HG02884 (cell line): ENCODE measurements around the gene CD2AP.
"Not testable (repeated sequence)": the region's sequence is repeated elsewhere in the genome, so short reads cannot be mapped to it uniquely, and the experiment has no call there.

Experiments used
- ATAC-seq: cut with Tn5 transposase; IDR thresholded peaks from one replicate; pipeline ENCODE4 v1.9.1; 2021; ENCODE audit warnings: mild to moderate bottlenecking, moderate library complexity; ENCODE audit not compliant: unreplicated experiment

CD2AP gene

DNA sequence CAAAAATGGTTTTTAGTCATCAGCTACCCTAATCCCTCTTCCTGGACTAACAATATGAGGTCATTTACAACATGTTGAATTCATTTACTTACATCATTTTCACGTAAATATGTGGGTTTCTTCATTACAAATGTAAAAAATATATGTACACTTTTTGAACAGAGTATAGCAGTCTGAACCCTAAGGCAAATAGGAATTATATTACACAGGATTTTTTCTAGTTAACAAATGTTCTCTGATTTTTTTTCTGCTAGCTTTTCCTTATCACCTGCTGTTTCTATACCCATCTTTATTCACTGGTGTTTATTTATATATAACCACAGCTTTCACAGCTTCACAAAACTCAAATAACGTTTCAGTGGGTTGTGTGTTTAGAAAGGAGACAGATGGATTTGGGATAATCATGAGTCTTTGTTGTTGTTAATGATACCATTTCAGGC is 21.0 kb upstream of the CD2AP start:
- no peak for ATAC-seq

DNA sequence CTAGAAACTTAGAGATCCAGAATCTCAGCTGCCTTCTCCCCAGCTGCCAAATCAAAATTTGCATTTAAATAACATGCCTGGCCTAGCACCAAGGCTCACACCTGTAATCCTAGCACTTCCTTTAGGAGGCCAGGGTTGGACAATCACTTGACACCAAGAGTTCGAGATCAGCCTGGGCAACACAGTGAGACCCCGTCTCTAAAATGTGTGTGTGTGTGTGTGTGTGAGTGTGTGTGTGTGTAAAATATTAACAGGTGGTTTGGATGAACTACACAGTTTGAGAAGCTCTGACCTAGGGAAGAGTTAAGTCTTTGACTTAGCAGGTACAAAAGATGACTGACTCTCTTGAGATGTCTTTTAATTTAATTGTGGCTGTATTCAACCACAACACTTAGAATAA is 20.2 kb upstream of the CD2AP start:
- no peak for ATAC-seq

- no peak for ATAC-seq
These were observed 13.5 kb upstream of the CD2AP start for GRCh38 chr6:47464052-47464451.

DNA sequence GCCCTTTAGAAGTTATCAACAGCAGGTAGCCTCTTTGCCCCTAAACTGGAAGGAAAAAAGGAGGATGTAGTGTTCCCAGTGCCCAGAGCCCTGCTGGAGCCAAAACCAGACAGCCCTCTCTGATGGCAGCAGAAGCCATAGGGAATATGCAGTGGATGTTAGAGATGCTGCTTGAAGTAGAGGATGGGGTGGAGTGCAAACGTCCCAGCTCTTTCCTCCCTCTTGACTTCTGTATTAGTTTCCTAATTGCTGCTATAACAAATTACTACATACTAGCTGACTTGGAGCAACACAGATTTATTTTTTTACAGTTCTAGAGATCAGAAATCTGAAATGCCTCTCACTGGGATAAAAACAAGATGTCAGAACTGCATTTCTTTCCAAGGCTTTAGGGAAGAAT is 12.5 kb upstream of the CD2AP start:
- ATAC-seq: no peak

GRCh38 chr6:47471911-47472310 is 5.7 kb upstream of the CD2AP start:
- ATAC-seq: no peak

DNA sequence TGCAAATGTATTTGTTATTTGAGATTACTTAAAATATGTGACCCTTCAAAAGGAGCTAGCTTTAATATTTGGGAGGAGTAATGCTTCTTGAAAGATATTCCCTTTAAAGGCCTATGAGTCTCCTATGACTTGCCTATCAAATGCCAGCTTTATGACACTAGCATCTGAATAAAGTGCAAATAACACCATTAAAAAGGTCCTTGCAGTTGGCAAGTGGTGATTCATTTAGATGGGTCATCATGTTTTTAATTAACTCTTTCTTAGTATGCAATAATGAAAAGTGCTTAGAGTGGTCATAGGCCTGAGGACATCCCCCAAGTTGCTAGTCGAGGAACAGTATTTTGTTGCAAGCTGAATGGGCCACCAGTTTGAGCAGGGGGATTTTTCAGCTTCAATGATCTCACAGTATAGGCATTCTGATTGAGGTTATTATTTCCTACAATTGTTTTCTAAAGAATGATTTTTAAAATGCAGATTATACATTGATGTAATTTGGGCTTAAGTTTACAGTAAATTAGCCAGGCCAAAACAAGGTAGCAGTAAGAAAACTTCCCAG is 3.7 kb upstream of the CD2AP start:
- ATAC-seq: no peak

GRCh38 chr6:47475319-47475816 is 2.2 kb upstream of the CD2AP start:
- ATAC-seq: no peak

DNA sequence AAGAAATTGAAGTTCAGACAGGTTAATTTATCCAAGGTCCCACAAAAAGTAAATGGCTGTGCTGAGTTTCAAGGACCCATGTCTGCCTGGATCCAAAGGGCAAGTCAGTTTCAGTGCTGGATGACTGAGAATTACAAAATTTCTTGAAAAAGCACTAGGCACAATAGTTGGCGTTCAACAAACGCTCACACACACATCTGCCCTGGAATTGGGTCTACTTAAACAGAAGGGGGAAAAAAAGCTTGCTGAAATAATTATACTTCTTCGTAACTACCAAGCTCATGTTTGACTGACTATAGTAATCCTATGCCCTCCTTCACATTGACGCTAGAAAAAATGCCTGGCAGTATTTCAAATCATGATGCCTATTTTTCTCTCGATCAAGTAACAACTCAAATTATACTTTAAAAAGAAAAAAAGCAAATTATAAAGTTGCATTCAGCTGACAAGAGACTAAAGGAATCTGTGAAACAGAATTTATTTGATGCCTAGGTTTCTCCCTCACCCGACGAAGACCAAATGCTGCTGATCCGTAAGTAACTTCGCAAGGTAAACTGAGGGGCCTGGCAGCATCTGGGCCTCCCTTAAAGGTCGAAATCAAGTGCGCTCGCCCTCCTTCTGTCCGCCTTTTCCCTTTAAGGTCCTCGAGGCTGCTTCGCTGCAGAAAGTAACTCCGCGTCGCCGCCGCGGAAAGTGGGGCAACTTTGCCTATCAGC is 650 bp upstream of the CD2AP start:
- no peak for ATAC-seq

- ATAC-seq: no peak
These were observed 897 bp downstream of the CD2AP start for GRCh38 chr6:47478233-47479139.

DNA sequence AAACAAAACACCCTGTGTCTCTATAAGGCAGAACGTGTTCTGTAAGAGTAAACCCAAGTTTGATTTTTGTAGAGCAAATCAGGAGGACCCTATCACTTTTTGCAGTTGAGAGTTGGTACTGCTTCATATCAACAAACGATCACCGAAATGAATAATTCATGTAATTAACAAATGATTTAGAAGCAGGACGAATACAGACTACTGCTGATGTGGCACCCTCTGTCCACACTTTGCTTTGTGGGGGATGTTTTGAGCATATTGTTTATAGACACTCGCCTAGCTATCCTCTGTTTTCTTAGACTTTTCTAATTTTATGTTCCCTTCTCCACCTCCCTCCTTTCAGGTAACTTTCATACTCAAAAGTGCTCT is 1.5 kb downstream of the CD2AP start:
- no peak for ATAC-seq

DNA sequence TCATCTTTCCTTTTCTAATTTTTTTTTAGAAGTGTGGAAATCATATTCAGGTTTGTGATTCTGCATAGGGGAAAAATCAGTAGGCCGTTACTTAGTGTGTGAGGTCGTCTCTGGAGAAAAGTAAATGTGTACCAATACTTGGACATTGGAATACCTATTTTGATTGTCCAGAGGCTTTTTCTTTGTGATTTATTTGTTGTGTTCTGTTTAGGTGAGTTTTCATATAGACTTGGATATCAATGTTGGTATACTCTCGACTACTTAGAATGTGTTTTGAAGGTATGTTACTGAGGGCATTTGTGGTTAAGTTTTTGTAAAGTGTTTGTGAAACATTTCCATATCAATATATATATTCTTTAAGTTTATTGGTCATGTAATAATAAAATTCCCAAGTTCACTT is 2.3 kb downstream of the CD2AP start:
- ATAC-seq: no peak

GRCh38 chr6:47481213-47481612 is 3.6 kb downstream of the CD2AP start:
- not testable (repeated sequence) for ATAC-seq

GRCh38 chr6:47481806-47482205 is 4.2 kb downstream of the CD2AP start:
- no peak for ATAC-seq

DNA sequence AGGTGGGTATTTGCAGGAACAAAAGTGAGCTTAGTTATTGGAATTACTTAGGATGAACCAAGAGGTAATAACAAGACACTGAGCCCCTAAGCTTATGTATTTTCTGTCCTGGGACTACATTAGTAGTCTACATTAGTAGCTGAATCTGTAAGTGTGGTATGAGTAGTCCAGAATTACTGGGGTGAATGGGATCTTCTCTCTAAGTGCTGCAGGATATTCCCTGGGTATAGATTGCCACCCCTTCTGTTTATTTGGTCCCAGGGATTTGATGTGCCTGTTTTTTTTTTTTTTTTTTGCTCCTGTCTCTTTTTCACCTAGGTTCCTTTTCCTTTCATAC is 5.9 kb downstream of the CD2AP start:
- peak; percentile 35 for ATAC-seq

GRCh38 chr6:47483853-47484546 is 6.4 kb downstream of the CD2AP start:
- peak; percentile 30 for ATAC-seq

DNA sequence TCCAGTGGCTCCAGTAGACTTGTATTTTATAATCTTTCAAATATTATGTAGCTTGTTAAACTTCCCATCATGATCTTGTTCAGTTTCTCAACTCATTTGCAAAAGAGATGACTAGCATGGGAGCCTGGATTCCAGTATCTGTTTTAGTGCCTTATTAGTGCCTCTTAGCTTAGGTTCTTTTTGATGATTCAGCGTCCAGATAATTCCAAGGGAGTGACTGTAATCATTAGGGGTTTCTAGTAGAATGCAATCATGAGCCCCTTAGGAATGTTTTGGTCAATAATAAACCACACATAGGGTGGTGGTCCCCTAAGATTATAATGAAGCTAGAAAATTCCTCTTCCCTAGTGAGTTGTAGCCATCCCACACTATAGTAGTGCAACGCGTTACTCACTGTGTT is 7.0 kb downstream of the CD2AP start:
- no peak for ATAC-seq

DNA sequence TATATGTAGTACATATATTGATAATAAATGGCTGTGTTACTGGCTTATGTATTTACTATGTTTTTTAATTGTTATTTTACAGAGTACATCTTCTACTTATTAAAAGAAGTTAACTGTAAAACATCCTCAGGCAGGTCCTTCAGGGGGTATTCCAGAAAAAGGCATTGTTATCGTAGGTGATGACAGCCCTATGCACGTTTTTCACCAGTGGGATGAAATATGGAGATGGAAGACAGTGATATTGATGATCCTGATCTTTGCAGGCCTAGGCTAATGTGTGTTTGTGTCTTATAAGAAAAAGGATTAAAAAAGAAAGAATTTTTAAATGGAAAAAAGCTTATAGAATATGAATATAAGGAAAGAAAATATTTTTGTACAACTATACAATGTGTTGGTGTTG is 7.5 kb downstream of the CD2AP start:
- no peak for ATAC-seq

DNA sequence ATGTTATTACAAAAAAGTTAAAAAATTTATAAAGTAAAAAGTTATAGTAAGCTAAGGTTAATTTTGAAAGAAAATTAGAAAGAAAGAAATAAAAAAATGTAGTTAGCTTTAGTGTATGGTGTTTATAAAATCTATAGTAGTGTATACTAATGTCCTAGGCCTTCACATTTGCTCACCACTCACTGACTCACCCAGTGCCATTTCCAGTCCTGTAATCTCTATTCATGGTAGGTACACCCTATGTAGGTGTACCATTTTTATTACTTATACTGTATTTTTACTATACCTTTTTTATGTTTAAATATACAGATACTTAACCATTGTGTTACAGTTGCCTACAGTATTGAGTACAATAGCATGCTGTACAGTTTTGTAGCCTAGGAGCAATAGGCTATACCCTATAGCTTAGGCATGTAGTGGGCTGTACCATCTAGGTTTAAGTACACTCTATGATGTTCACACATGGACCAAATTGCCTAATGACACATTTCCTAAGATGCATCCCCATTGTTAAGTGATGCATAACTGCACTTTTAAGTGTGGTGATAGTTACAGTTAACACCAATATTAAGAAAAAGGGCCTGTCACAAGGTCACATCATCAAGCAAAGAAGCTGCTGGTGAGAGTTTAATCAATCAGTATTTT is 8.0 kb downstream of the CD2AP start:
- ATAC-seq: no peak

DNA sequence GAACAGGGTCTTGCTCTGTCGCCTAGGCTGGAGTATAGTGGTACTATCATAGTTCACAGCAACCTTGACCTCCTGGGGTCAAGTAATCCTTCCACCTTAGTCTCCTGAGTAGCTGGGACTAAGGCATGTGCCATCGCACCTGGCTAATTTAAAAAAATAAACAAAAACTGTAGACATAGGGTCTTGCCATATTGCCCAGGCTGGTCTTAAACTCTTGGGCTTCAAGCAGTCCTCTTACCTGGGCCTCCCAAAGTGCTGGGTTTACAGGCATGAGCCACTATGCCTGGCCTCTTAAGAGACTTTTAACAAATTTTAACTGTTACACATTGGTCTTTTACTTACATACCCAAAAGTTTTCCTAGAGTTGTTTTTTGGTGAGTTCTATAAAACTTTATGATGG is 12.4 kb downstream of the CD2AP start:
- no peak for ATAC-seq

DNA sequence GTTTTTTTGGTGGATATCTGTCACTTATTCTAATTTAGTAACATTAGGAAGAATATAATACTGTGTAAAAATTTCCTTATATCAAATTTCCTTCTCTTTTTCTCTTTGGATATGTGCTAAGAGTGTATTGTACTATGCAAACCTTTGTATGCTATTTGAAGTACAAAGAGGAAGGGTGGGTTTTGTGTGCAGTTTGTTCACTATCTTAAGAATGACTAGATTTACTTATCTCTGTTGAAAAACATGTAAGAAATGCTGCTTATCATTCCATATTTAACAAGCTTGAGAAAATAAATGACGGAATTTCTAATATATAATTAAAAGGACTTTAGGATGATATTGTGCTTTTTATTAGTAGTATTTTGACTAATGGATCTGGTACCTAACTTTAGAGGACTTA is 13.1 kb downstream of the CD2AP start:
- ATAC-seq: no peak

DNA sequence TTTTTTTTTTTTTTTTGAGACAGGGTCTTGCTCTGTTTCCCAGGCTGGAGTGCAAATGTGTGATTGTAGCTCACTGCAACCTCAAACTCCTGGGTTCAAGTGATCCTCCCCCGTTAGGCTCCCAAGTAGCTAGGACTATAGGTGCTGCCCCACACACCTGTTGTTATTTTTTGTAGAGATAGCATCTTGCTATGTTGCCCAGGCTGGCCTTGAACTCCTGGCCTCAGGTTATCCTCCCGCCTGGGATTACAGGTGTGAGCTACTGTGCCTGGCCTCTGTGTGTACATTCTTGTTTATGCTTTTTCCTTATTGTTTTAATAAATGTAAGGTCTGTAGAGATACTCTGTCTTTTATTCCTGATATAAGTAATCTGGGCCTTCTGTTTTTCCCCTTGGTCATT is 14.8 kb downstream of the CD2AP start:
- no peak for ATAC-seq
